BE2C (cell line): Measurements from ENCODE around the gene ADCY1.
"Not testable (repeated sequence)": the region's sequence is repeated elsewhere in the genome, so short reads cannot be mapped to it uniquely, and the experiment has no call there.

Experiments used
- DNase-seq: peaks from one replicate; pipeline ENCODE4 v3.0.0-alpha.2; 2020
- H3K27me3 ChIP-seq: fragments of 250-450 bp; sonication (Bioruptor Pico); 2 replicates; pipeline ENCODE4 v1.5.1; 2020; ENCODE audit warnings: mild to moderate bottlenecking
- H3K36me3 ChIP-seq: fragments of 250-450 bp; sonication (Bioruptor Pico); 2 replicates; pipeline ENCODE4 v1.5.1; 2020; ENCODE audit warnings: mild to moderate bottlenecking
- H3K4me1 ChIP-seq: fragments of 250-450 bp; sonication (Bioruptor Pico); 2 replicates; pipeline ENCODE4 v1.5.1; 2020
- H3K4me3 ChIP-seq: 2 replicates; pipeline ENCODE4 v1.5.1; 2011; ENCODE audit warnings: low read depth, low read length
- H3K9me3 ChIP-seq: fragments of 250-450 bp; sonication (Bioruptor Pico); 2 replicates; pipeline ENCODE4 v1.5.1; 2020
- CTCF ChIP-seq: IDR thresholded peaks from 2 replicates; pipeline ENCODE4 v1.5.1; 2012; ENCODE audit warnings: mild to moderate bottlenecking, low read depth, low read length

The ADCY1 gene

GRCh38 chr7:45721686-45722598, 147.8 kb downstream of the ADCY1 start:
- Histone ChIP-seq H3K4me1 (no peaks in the 10 kb centered on the region), H3K4me3 (no peak overlapping the region), H3K36me3 (peaks cover 22% of the 10 kb centered on the region), H3K27me3 (no peaks in the 10 kb centered on the region), H3K9me3 (no peaks in the 10 kb centered on the region)
- peak; percentile 34; the same call in 1 of the 2 replicates for TF ChIP-seq CTCF
- no peak for DNase-seq

DNA sequence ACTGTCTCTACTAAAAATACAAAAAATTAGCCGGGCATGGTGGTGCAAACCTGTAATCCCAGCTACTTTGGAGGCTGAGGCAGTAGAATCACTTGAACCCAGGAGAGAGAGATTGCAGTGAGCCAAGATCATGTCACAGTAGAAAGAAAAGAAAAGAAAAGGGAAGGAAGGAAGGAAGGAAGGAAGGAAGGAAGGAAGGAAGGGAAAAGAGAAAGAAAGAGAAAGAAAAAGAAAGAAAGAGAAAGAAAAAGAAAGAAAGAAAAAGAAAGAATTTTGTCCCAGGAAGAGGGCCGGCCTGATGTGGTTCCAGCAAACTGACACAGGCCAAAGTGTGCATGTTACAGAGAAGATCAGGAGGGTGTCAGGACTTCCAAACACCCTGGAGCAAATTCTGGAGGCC, 151.1 kb downstream of the ADCY1 start:
- not testable (repeated sequence) for H3K4me1 ChIP-seq
- H3K36me3 ChIP-seq: peaks cover 28% of the 10 kb centered on the region

DNA sequence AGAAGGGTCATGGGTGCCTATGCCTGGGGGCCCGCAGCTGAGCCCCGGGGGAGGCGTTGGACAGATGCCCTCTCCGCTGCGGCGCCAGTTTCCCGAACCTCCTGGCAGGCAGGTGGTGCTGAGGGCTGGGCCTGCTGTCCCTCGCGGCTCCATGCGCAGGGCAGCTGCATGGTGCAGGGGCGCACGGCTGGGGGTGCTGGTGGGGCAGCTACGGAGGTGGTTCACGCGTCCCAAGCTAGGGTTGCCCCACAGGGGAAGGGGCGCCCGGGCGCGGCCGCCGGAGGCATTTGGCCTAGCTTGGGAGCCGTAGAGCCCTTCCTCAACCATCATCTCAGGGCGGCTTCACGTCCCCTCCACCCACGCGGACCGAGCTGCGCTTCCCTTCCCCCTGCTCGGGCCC, 152.7 kb downstream of the ADCY1 start:
- TF ChIP-seq CTCF: no peak
- no peaks in the 10 kb centered on the region for H3K27me3 ChIP-seq
- H3K4me1 ChIP-seq: no peaks in the 10 kb centered on the region
- peaks cover 28% of the 10 kb centered on the region for H3K36me3 ChIP-seq
- DNase-seq: no peak
- H3K9me3 ChIP-seq: no peaks in the 10 kb centered on the region
- H3K4me3 ChIP-seq: no peak overlapping the region

More for the DNA sequence above, 151.1 kb downstream of the ADCY1 start:
- H3K4me3 ChIP-seq, DNase-seq, H3K9me3 ChIP-seq, H3K27me3 ChIP-seq: not testable (repeated sequence)

GRCh38 chr7:45731692-45732443, 157.7 kb downstream of the ADCY1 start:
- not testable (repeated sequence) for H3K9me3 ChIP-seq, H3K4me3 ChIP-seq, H3K27me3 ChIP-seq, H3K36me3 ChIP-seq, DNase-seq, H3K4me1 ChIP-seq

DNA sequence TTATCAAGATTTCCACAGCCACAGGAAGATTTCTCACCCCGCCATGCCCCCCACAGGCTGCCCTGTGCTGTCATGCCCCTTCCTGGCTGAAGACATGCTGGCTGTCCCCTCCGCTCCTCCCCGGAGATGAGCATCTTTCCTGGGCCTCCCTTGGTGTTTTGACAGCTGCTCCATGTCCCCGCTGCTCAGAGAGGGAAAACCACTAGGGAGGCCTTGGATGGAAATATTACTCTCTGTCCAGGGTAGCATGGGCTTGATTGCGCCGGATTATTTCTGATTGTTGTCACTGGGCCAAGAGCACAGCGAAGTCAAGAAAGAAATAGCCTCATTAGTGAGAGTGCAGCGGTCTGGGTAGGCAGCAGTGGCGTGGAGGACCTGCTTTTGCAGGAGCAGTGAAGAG, 164.8 kb downstream of the ADCY1 start:
- H3K4me3 ChIP-seq, H3K36me3 ChIP-seq, H3K27me3 ChIP-seq, H3K4me1 ChIP-seq, DNase-seq, H3K9me3 ChIP-seq: not testable (repeated sequence)

DNA sequence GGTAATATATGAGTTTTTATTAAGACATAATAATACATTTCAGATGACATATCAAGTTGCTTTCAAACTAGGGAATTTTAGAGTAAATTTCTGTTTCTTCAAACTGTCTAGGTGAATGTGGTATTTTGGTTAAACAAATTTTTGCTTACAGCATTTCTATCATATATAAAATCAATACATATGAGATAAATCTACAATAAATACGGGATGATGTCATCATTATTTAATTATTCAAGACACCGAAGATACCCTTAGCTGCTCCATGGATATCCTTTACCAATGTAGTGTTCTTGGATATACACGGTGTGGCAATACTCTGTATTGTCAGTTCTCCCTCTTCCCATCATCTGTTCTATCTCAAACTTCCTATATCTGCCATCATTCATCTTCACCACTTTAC, 166.4 kb downstream of the ADCY1 start:
- H3K4me1 ChIP-seq, DNase-seq, H3K4me3 ChIP-seq, H3K9me3 ChIP-seq, H3K36me3 ChIP-seq, H3K27me3 ChIP-seq: not testable (repeated sequence)

- not testable (repeated sequence) for DNase-seq, H3K36me3 ChIP-seq, H3K9me3 ChIP-seq, H3K27me3 ChIP-seq, H3K4me3 ChIP-seq, H3K4me1 ChIP-seq
- TF ChIP-seq CTCF: peak; percentile 28
Observed at GRCh38 chr7:45748976-45749375, 174.8 kb downstream of the ADCY1 start.

GRCh38 chr7:45751352-45751751, 177.2 kb downstream of the ADCY1 start:
- H3K9me3 ChIP-seq, DNase-seq, H3K36me3 ChIP-seq, H3K27me3 ChIP-seq, H3K4me3 ChIP-seq, H3K4me1 ChIP-seq: not testable (repeated sequence)

- DNase-seq, H3K9me3 ChIP-seq, H3K36me3 ChIP-seq, H3K4me1 ChIP-seq, H3K27me3 ChIP-seq, H3K4me3 ChIP-seq: not testable (repeated sequence)
Observed at GRCh38 chr7:45756333-45756732, 182.2 kb downstream of the ADCY1 start.
